Stimulated activated naive CD4-positive, alpha-beta T cell treated with Interleukin-2 at 50 U/mL for 16 hours (primary cell): Measurements from ENCODE around the gene ABCC3.
"Not testable (repeated sequence)": the region's sequence is repeated elsewhere in the genome, so short reads cannot be mapped to it uniquely, and the experiment has no call there.

Experiments
- DNase-seq: peaks from one replicate; lab custom pipeline; 2025; lab: John Stamatoyannopoulos, UW

Gene ABCC3

GRCh38 chr17:50707289-50708049 is 72.8 kb downstream of the ABCC3 start, which contains the start of gene ANKRD40:
Gene ANKRD40 (minus strand): TSS chr17:50707914. CDS start chr17:50707654, 260 bp downstream.
- peak; percentile 82 for DNase-seq

GRCh38 chr17:50708050-50709000 is 73.6 kb downstream of the ABCC3 start:
- no peak for DNase-seq

GRCh38 chr17:50709053-50709452 is 74.4 kb downstream of the ABCC3 start:
- not testable (repeated sequence) for DNase-seq

- no peak for DNase-seq
These were observed 75.3 kb downstream of the ABCC3 start for GRCh38 chr17:50710025-50710424.

- DNase-seq, result no peak
These were observed 76.0 kb downstream of the ABCC3 start for GRCh38 chr17:50710650-50711049.

GRCh38 chr17:50712641-50713040 is 78.0 kb downstream of the ABCC3 start:
- DNase-seq, result no peak

GRCh38 chr17:50715471-50715870 is 80.8 kb downstream of the ABCC3 start:
- no peak for DNase-seq

- peak; percentile 88 for DNase-seq
These were observed 84.7 kb downstream of the ABCC3 start, which contains the start of gene LUC7L3 for GRCh38 chr17:50719144-50719923. Gene LUC7L3 (plus strand): TSS chr17:50719603. CDS start chr17:50719733, 130 bp downstream.

GRCh38 chr17:50719924-50720794 is 85.5 kb downstream of the ABCC3 start:
- DNase-seq, result no peak

GRCh38 chr17:50721194-50722010 is 86.7 kb downstream of the ABCC3 start:
- DNase-seq, result peak; percentile 1

GRCh38 chr17:50722746-50723145 is 88.1 kb downstream of the ABCC3 start:
- DNase-seq, result no peak

- DNase-seq, result not testable (repeated sequence)
These were observed 89.9 kb downstream of the ABCC3 start for GRCh38 chr17:50724622-50725021.

- DNase-seq, result no peak
These were observed 91.3 kb downstream of the ABCC3 start for GRCh38 chr17:50725769-50726655.

- DNase-seq, result no peak
These were observed 93.4 kb downstream of the ABCC3 start for GRCh38 chr17:50728112-50728429.

- no peak for DNase-seq
These were observed 94.4 kb downstream of the ABCC3 start for GRCh38 chr17:50728881-50729765.

GRCh38 chr17:50731575-50732460 is 97.1 kb downstream of the ABCC3 start:
- DNase-seq, result no peak

GRCh38 chr17:50735287-50735686 is 100.6 kb downstream of the ABCC3 start:
- DNase-seq, result no peak
